Trophoblast cell (in vitro differentiated cells and primary cell): ENCODE results near the gene TDRD15.

Experiments
- DNase-seq, 2 donors: peaks; one replicate each; pipeline ENCODE4 v3.0.0-alpha.2; 2016
- H2AFZ ChIP-seq: 2 replicates; pipeline ENCODE4 v1.6.1; 2013; ENCODE audit warnings: low read length, moderate library complexity, mild to moderate bottlenecking; ENCODE audit not compliant: insufficient read depth, poor library complexity
- H2AK5ac ChIP-seq: 2 replicates; pipeline ENCODE4 v1.6.1; 2013; ENCODE audit warnings: mild to moderate bottlenecking, low read length
- H2BK120ac ChIP-seq: 2 replicates; pipeline ENCODE4 v1.6.1; 2013; ENCODE audit warnings: low read length, mild to moderate bottlenecking, moderate library complexity; ENCODE audit not compliant: insufficient read depth, poor library complexity
- H2BK12ac ChIP-seq: 2 replicates; pipeline ENCODE4 v1.6.1; 2013; ENCODE audit warnings: mild to moderate bottlenecking, low read length, moderate library complexity
- H2BK5ac ChIP-seq: 2 replicates; pipeline ENCODE4 v1.6.1; 2013; ENCODE audit warnings: low read length, low read depth, moderate library complexity, mild to moderate bottlenecking; ENCODE audit not compliant: poor library complexity
- H3K14ac ChIP-seq: 2 replicates; pipeline ENCODE4 v1.6.1; 2013; ENCODE audit warnings: mild to moderate bottlenecking, low read length
- H3K18ac ChIP-seq: 2 replicates; pipeline ENCODE4 v1.6.1; 2013; ENCODE audit warnings: mild to moderate bottlenecking, low read length
- H3K23ac ChIP-seq: 2 replicates; pipeline ENCODE4 v1.6.1; 2013; ENCODE audit warnings: low read length
- H3K27ac ChIP-seq: 2 replicates; pipeline ENCODE4 v1.5.1; 2013; ENCODE audit warnings: low read depth, mild to moderate bottlenecking, inconsistent platforms, low read length, moderate library complexity
- H3K27me3 ChIP-seq: 2 replicates; pipeline ENCODE4 v1.6.1; 2013; ENCODE audit warnings: inconsistent platforms, mild to moderate bottlenecking, low read length, moderate library complexity; ENCODE audit not compliant: insufficient read depth
- H3K36me3 ChIP-seq, 2 experiments: 1 replicate in 1 of 2; 2 replicates in 1 of 2; pipeline ENCODE4 v1.6.1; 2013; ENCODE audit warnings: low read length in 2 of 2, mild to moderate bottlenecking in 2 of 2, moderate library complexity in 1 of 2; ENCODE audit not compliant: insufficient read depth in 2 of 2, control insufficient read depth in 1 of 2
- H3K4ac ChIP-seq: 2 replicates; pipeline ENCODE4 v1.6.1; 2013; ENCODE audit warnings: low read depth, mild to moderate bottlenecking, low read length, moderate library complexity
- H3K4me1 ChIP-seq, 2 experiments: 1 replicate in 1 of 2; 2 replicates in 1 of 2; pipeline ENCODE4 v1.6.1; 2013; ENCODE audit warnings: low read length in 2 of 2, mild to moderate bottlenecking in 2 of 2, moderate library complexity in 1 of 2; ENCODE audit not compliant: insufficient read depth in 2 of 2, control insufficient read depth in 1 of 2
- H3K4me2 ChIP-seq: 2 replicates; pipeline ENCODE4 v1.6.1; 2013; ENCODE audit warnings: inconsistent platforms, mild to moderate bottlenecking, low read length, moderate library complexity
- H3K4me3 ChIP-seq: 2 replicates; pipeline ENCODE4 v1.5.1; 2013; ENCODE audit warnings: mild to moderate bottlenecking, low read depth, low read length, inconsistent platforms
- H3K79me1 ChIP-seq: one replicate; pipeline ENCODE4 v1.6.1; 2013; ENCODE audit warnings: low read length
- H3K79me2 ChIP-seq: 2 replicates; pipeline ENCODE4 v1.6.1; 2013; ENCODE audit warnings: low read length, mild to moderate bottlenecking; ENCODE audit not compliant: control insufficient read depth, insufficient read depth, poor library complexity
- H3K9ac ChIP-seq: 2 replicates; pipeline ENCODE4 v1.6.1; 2013; ENCODE audit warnings: mild to moderate bottlenecking, low read length
- H3K9me3 ChIP-seq: 2 replicates; pipeline ENCODE4 v1.6.1; 2013; ENCODE audit warnings: low read depth, mild to moderate bottlenecking, control low read depth, inconsistent platforms, low read length; ENCODE audit not compliant: insufficient read depth
- H4K12ac ChIP-seq: 2 replicates; pipeline ENCODE4 v1.6.1; 2013; ENCODE audit warnings: low read depth, mild to moderate bottlenecking, low read length, moderate library complexity
- H4K8ac ChIP-seq: 2 replicates; pipeline ENCODE4 v1.6.1; 2013; ENCODE audit warnings: low read depth, mild to moderate bottlenecking, low read length, moderate library complexity
- H4K91ac ChIP-seq: one replicate; pipeline ENCODE4 v1.6.1; 2013; ENCODE audit warnings: low read depth, mild to moderate bottlenecking, low read length, moderate library complexity
- WGBS: extraction: QIAGEN DNeasy Blood & Tissue Kit; methylation state at CpG from one replicate; pipeline ENCODE4 v1.1.7; 2013; ENCODE audit warnings: missing lambda C conversion rate; ENCODE audit not compliant: insufficient read length, insufficient coverage; ENCODE audit errors: extremely low coverage; 5-methylcytosine and 5-hydroxymethylcytosine counted together

TDRD15 gene

DNA sequence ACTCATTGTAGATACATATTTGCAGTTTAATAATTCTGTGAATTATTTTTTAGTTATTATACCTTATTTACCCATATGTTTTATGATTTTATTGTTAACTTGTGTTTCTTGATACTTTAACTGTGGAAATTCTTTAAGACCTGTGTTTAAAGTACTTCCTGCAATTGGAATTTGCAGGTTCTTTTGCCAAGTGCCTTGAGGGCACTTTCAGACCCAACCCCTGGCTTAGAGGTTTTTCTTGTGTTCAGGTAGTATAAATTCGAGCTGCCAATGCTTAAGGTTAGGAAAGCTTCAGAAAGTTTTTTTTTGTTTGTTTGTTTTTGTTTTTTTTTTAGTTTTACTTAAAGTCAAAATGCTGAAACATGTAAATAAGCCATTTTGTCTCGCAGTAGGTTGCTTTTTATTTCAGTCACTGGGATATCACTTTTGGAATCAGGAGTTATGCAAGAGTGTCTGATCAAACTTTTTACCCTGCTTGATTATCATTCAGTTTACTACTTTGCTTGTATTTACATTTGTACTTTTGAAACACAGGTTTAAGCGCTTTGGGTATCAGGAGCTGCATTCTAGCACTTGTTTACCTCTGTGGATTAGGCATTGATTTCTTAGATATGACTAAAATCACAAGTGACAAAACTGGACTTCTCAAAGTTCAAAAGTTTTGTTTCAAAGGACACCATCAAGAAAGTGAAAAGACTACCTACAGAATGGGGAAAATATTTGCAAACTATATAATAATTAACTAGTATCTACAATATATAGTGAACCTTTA lies 31.8 kb downstream of the TDRD15 start:
- no peak overlapping the region for H3K9ac ChIP-seq
- H2BK12ac ChIP-seq: no peak overlapping the region
- no peak overlapping the region for H4K8ac ChIP-seq
- H2BK120ac ChIP-seq: no peak overlapping the region
- H3K36me3 ChIP-seq: no peaks in the 10 kb centered on the region
- no peak overlapping the region for H4K12ac ChIP-seq
- no peak overlapping the region for H2AFZ ChIP-seq
- no peaks in the 10 kb centered on the region for H3K79me1 ChIP-seq
- no peak for DNase-seq
- no peaks in the 10 kb centered on the region for H3K9me3 ChIP-seq
- no peaks in the 10 kb centered on the region for H3K4me1 ChIP-seq
- no peak overlapping the region for H3K4me3 ChIP-seq
- no peak overlapping the region for H3K4ac ChIP-seq
- no peaks in the 10 kb centered on the region for H3K27me3 ChIP-seq
- H3K4me2 ChIP-seq: no peak overlapping the region
- no peaks in the 10 kb centered on the region for H3K79me2 ChIP-seq
- H2AK5ac ChIP-seq: no peak overlapping the region
- WGBS: no CpG with 5 or more reads among the region's 3 CpGs
- H3K27ac ChIP-seq: no peak overlapping the region
- H2BK5ac ChIP-seq: no peak overlapping the region
- H3K18ac ChIP-seq: no peak overlapping the region
- H4K91ac ChIP-seq: no peak overlapping the region
- H3K23ac ChIP-seq: no peak overlapping the region
- H3K14ac ChIP-seq: no peak overlapping the region

DNA sequence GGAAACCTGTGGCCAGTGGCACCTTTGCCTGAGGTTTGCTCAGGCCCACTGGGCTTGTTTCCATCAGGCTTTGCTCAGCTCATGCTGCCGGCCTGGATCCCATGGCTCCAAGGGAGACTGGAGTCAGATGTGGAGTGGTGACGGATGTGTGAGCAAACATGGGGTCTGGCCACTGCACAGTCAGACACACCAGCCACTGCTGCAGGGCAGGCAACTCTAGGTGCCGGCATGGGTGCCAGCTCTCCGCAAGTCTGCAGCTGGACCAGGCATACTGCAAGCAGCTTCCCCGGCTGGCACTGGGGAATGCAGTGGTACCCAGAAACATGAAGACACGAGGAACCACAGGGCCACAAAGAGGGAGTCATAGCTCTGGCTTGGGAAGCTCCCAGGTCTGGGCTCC lies 37.4 kb downstream of the TDRD15 start:
- WGBS: no CpG with 5 or more reads among the region's 6 CpGs

DNA sequence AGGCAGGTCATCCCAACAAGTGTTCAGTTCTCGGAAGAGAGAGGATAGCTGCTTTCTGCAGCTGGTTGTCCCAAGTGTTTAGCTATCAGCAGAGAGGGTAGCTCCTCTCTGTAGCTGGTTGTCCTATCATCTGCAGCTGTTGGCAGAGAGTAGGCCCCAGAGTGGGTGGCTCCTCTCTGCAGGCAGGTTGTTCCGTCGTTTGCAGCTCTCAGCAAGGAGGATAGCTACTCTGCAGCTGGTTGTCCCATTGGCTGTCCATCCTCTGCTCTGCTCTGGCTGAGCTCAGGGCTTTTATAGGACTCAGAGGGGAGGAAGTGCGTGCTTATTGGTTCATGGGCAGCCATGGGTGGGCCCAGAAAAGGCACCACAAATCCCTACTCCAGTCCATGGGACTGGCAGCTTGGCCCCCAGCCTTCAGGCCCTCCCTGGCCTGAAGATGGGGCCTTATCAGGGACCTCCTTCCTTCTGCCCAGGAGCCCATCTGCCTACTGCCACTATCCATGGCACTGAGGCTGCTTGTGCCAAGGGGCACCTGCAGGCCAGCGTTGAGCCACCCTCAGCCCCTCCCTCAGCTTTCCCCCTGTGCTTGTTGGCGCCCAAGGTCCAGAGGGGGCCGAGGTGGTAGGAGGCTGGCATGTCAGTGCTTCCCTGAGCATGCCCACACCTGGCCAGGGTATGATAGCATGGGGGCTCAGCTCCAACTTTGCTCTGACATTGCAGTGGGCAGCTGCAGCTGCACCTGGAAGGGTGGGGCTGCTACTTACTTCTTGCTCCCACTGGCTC lies 38.3 kb downstream of the TDRD15 start:
- Histone ChIP-seq H3K23ac (no peak overlapping the region), H4K8ac (no peak overlapping the region), H3K4me3 (no peak overlapping the region), H2AK5ac (no peak overlapping the region), H3K4ac (no peak overlapping the region), H4K12ac (no peak overlapping the region), H3K27me3 (no peaks in the 10 kb centered on the region), H3K79me1 (no peaks in the 10 kb centered on the region), H3K79me2 (no peaks in the 10 kb centered on the region), H3K14ac (no peak overlapping the region), H3K36me3 (no peaks in the 10 kb centered on the region), H3K4me2 (no peak overlapping the region), H2BK12ac (no peak overlapping the region), H3K27ac (no peak overlapping the region), H2BK120ac (no peak overlapping the region), H3K18ac (no peak overlapping the region), H3K4me1 (no peaks in the 10 kb centered on the region), H2AFZ (no peak overlapping the region), H3K9me3 (peaks cover 5% of the 10 kb centered on the region), H3K9ac (no peak overlapping the region), H4K91ac (no peak overlapping the region), H2BK5ac (no peak overlapping the region)
- WGBS: no CpG with 5 or more reads among the region's 7 CpGs
- DNase-seq: no peak

More for the DNA sequence above, 37.4 kb downstream of the TDRD15 start:
- Histone ChIP-seq H4K12ac (no peak overlapping the region), H3K36me3 (no peaks in the 10 kb centered on the region), H2BK5ac (no peak overlapping the region), H3K27me3 (no peaks in the 10 kb centered on the region), H2AFZ (no peak overlapping the region), H3K23ac (no peak overlapping the region), H2AK5ac (no peak overlapping the region), H4K8ac (no peak overlapping the region), H3K14ac (no peak overlapping the region), H3K4ac (no peak overlapping the region), H3K4me1 (no peaks in the 10 kb centered on the region), H3K4me2 (no peak overlapping the region), H3K9ac (no peak overlapping the region), H3K18ac (no peak overlapping the region), H2BK120ac (no peak overlapping the region), H3K4me3 (no peak overlapping the region), H3K9me3 (peaks cover 5% of the 10 kb centered on the region), H4K91ac (no peak overlapping the region), H2BK12ac (no peak overlapping the region), H3K79me2 (no peaks in the 10 kb centered on the region), H3K79me1 (no peaks in the 10 kb centered on the region), H3K27ac (no peak overlapping the region)
- no peak for DNase-seq

DNA sequence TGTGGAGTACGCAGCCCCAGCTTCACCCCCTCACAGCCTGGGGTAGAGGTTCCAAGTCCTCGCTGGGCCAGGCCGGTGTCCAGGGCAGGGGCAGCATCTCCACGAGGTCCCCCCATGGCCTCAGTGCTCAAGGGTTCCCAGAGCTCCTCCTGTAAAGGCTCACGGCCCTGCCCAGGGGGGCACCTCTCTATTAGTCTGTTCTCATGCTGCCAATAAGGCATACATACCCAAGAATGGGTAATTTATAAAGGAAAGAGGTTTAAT lies 38.8 kb downstream of the TDRD15 start:
- no peak overlapping the region for H2AK5ac ChIP-seq
- H4K12ac ChIP-seq: no peak overlapping the region
- no peak overlapping the region for H3K4me3 ChIP-seq
- no peak overlapping the region for H2BK12ac ChIP-seq
- no CpG with 5 or more reads among the region's 5 CpGs for WGBS
- no peak overlapping the region for H2BK5ac ChIP-seq
- H3K9me3 ChIP-seq: peaks cover 5% of the 10 kb centered on the region
- no peak overlapping the region for H3K23ac ChIP-seq
- no peak overlapping the region for H2AFZ ChIP-seq
- no peaks in the 10 kb centered on the region for H3K79me2 ChIP-seq
- H3K14ac ChIP-seq: no peak overlapping the region
- no peak overlapping the region for H3K9ac ChIP-seq
- no peak overlapping the region for H3K18ac ChIP-seq
- no peak overlapping the region for H4K8ac ChIP-seq
- no peak for DNase-seq
- no peak overlapping the region for H3K27ac ChIP-seq
- H3K4me2 ChIP-seq: no peak overlapping the region
- no peak overlapping the region for H3K4ac ChIP-seq
- H2BK120ac ChIP-seq: no peak overlapping the region
- no peaks in the 10 kb centered on the region for H3K4me1 ChIP-seq
- H3K27me3 ChIP-seq: no peaks in the 10 kb centered on the region
- no peaks in the 10 kb centered on the region for H3K36me3 ChIP-seq
- H4K91ac ChIP-seq: no peak overlapping the region
- no peaks in the 10 kb centered on the region for H3K79me1 ChIP-seq
